Neural cell (in vitro differentiated cells): ENCODE measurements around the gene SIGLEC5. TPM values are rescaled to one million over a fixed set of nuclear protein-coding genes. Genes with fewer than 3 reads are reported as not detected.

ENCODE experiments used
- H2AFZ ChIP-seq: fragments of 200-600, 300-800 bp; sonication (generic), shearing (Covaris generic); 2 replicates; pipeline ENCODE4 v1.6.0; 2014; ENCODE audit warnings: low read depth, mild to moderate bottlenecking, antibody characterized with exemption, low read length, moderate library complexity
- H3F3A ChIP-seq: fragments of 200-600 bp; shearing (Covaris generic); 2 replicates; pipeline ENCODE4 v1.6.1; 2016; ENCODE audit warnings: mild to moderate bottlenecking, moderate library complexity, mixed read lengths, antibody characterized with exemption, low read length; ENCODE audit not compliant: insufficient read depth, poor library complexity, severe bottlenecking
- H3K27ac ChIP-seq: fragments of 200-600, 300-800 bp; sonication (generic), shearing (Covaris generic); 2 replicates; pipeline ENCODE4 v1.5.1; 2014; ENCODE audit warnings: mild to moderate bottlenecking, low read length, moderate library complexity
- H3K27me3 ChIP-seq: fragments of 300-800, 200-600 bp; sonication (generic), shearing (Covaris generic); 2 replicates; pipeline ENCODE4 v1.6.0; 2014; ENCODE audit warnings: mild to moderate bottlenecking, low read depth, low read length, moderate library complexity; ENCODE audit not compliant: insufficient read depth
- H3K36me3 ChIP-seq: fragments of 300-800, 200-600 bp; sonication (generic), shearing (Covaris generic); 2 replicates; pipeline ENCODE4 v1.5.1; 2014; ENCODE audit warnings: mild to moderate bottlenecking, antibody characterized with exemption, low read length, moderate library complexity; ENCODE audit not compliant: insufficient read depth
- H3K4me2 ChIP-seq: fragments of 300-800, 200-600 bp; sonication (generic), shearing (Covaris generic); 2 replicates; pipeline ENCODE4 v1.6.0; 2014; ENCODE audit warnings: mild to moderate bottlenecking, low read length
- H3K4me3 ChIP-seq: fragments of 300-800, 200-600 bp; sonication (generic), shearing (Covaris generic); 2 replicates; pipeline ENCODE4 v1.5.1; 2014; ENCODE audit warnings: mild to moderate bottlenecking, low read length, moderate library complexity
- H3K79me2 ChIP-seq: fragments of 200-600 bp; shearing (Covaris generic); replicated peaks from 2 replicates; pipeline ENCODE4 v1.6.0; 2014; ENCODE audit warnings: mild to moderate bottlenecking, low read length, moderate library complexity; ENCODE audit not compliant: insufficient read depth
- H3K9ac ChIP-seq: fragments of 300-800, 200-600 bp; sonication (generic), shearing (Covaris generic); 2 replicates; pipeline ENCODE4 v1.6.1; 2016; ENCODE audit warnings: mild to moderate bottlenecking, low read length, mixed read lengths
- H3K9me2 ChIP-seq: fragments of 200-600 bp; shearing (Covaris generic); 2 replicates; pipeline ENCODE4 v1.6.1; 2016; ENCODE audit warnings: mild to moderate bottlenecking, low read length, mixed read lengths; ENCODE audit not compliant: insufficient read depth
- H3K9me3 ChIP-seq: fragments of 200-600, 300-800 bp; sonication (generic), shearing (Covaris generic); 2 replicates; pipeline ENCODE4 v1.6.1; 2016; ENCODE audit warnings: mild to moderate bottlenecking, mixed run types, low read length, moderate library complexity, mixed read lengths
- H4K20me1 ChIP-seq: fragments of 200-600 bp; shearing (Covaris generic); 2 replicates; pipeline ENCODE4 v1.6.1; 2016; ENCODE audit warnings: mild to moderate bottlenecking, mixed run types; ENCODE audit not compliant: insufficient read depth
- EP300 ChIP-seq: fragments of 450-650 bp; conservative IDR thresholded peaks from 2 replicates; pipeline ENCODE4 v1.6.1; 2014; ENCODE audit warnings: antibody characterized with exemption, mild to moderate bottlenecking, moderate library complexity; ENCODE audit not compliant: poor library complexity, severe bottlenecking
- EZH2 ChIP-seq: fragments of 200-600, 300-800 bp; shearing (Covaris generic), sonication (generic); IDR thresholded peaks from 2 replicates; pipeline ENCODE4 v1.6.1; 2014; ENCODE audit warnings: antibody characterized with exemption, low read length, borderline replicate concordance, mild to moderate bottlenecking; ENCODE audit not compliant: insufficient read depth, poor library complexity, severe bottlenecking
- MXI1 ChIP-seq: fragments of 450-650 bp; conservative IDR thresholded peaks from 2 replicates; pipeline ENCODE4 v1.6.1; 2014; ENCODE audit warnings: antibody characterized with exemption, mild to moderate bottlenecking; ENCODE audit not compliant: poor library complexity, severe bottlenecking
- POLR2AphosphoS5 ChIP-seq: IDR thresholded peaks from 2 replicates; pipeline ENCODE4 v1.6.1; 2012
- RAD21 ChIP-seq: fragments of 450-650 bp; conservative IDR thresholded peaks from 2 replicates; pipeline ENCODE4 v1.6.1; 2014; ENCODE audit warnings: antibody characterized with exemption, mild to moderate bottlenecking, moderate library complexity
- SMC3 ChIP-seq: fragments of 450-650 bp; conservative IDR thresholded peaks from 2 replicates; pipeline ENCODE4 v1.6.1; 2014; ENCODE audit warnings: antibody characterized with exemption, mild to moderate bottlenecking, moderate library complexity; ENCODE audit not compliant: poor library complexity
- TAF1 ChIP-seq: IDR thresholded peaks from 2 replicates; pipeline ENCODE4 v1.6.1; 2012; ENCODE audit warnings: low read depth
- polyA plus RNA-seq: library from polyadenylated mRNA; depleted of rRNA; stranded (reverse); fragments of >200 nt; gene quantifications from 2 replicates; pipeline ENCODE4 v1.2.3, GENCODE V29; 2014
- TF ChIP-seq, protein P1 (sequence below): fragments of 450-650 bp; IDR thresholded peaks from 2 replicates; pipeline ENCODE4 v1.5.1; 2014; ENCODE audit warnings: antibody characterized with exemption, mild to moderate bottlenecking, moderate library complexity; ENCODE audit not compliant: poor library complexity, severe bottlenecking
- TF ChIP-seq, protein P2 (sequence below): IDR thresholded peaks from 2 replicates; pipeline ENCODE4 v1.6.1; 2012; ENCODE audit warnings: borderline replicate concordance

Gene SIGLEC5
- polyA plus RNA-seq, 1 donor from 2014 or later, result not detected

DNA sequence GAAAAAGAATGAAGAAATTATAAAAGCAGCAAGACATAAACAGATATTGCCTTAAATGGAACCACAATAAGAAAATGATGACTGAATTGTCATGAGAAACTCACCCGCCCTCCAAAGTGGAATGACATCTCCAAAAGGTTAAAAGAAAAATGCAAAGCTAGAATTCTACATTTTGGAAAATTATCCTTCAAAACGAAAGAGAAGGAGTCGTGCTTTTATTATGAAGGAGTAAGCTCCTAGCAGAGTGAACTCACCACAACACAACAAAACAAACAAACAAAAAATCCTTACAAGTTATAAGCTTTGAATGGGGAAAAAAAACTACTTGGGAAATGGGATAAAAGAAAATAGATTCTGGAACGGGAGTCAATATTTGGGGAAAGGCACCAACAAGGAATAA, 9.7 kb upstream of the SIGLEC5 start:
- Histone ChIP-seq H3K4me2 (no peak overlapping the region), H4K20me1 (no peaks in the 10 kb centered on the region), H3K36me3 (no peaks in the 10 kb centered on the region), H3K27ac (no peak overlapping the region), H2AFZ (no peak overlapping the region), H3F3A (no peaks in the 10 kb centered on the region), H3K79me2 (no peaks in the 10 kb centered on the region), H3K9ac (no peak overlapping the region), H3K9me3 (no peaks in the 10 kb centered on the region), H3K4me3 (no peak overlapping the region), H3K27me3 (no peaks in the 10 kb centered on the region), H3K9me2 (no peaks in the 10 kb centered on the region)
- TF ChIP-seq, protein P1, sequence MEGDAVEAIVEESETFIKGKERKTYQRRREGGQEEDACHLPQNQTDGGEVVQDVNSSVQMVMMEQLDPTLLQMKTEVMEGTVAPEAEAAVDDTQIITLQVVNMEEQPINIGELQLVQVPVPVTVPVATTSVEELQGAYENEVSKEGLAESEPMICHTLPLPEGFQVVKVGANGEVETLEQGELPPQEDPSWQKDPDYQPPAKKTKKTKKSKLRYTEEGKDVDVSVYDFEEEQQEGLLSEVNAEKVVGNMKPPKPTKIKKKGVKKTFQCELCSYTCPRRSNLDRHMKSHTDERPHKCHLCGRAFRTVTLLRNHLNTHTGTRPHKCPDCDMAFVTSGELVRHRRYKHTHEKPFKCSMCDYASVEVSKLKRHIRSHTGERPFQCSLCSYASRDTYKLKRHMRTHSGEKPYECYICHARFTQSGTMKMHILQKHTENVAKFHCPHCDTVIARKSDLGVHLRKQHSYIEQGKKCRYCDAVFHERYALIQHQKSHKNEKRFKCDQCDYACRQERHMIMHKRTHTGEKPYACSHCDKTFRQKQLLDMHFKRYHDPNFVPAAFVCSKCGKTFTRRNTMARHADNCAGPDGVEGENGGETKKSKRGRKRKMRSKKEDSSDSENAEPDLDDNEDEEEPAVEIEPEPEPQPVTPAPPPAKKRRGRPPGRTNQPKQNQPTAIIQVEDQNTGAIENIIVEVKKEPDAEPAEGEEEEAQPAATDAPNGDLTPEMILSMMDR, result no peak
- TF ChIP-seq EP300, result no peak
- TF ChIP-seq SMC3, result no peak

DNA sequence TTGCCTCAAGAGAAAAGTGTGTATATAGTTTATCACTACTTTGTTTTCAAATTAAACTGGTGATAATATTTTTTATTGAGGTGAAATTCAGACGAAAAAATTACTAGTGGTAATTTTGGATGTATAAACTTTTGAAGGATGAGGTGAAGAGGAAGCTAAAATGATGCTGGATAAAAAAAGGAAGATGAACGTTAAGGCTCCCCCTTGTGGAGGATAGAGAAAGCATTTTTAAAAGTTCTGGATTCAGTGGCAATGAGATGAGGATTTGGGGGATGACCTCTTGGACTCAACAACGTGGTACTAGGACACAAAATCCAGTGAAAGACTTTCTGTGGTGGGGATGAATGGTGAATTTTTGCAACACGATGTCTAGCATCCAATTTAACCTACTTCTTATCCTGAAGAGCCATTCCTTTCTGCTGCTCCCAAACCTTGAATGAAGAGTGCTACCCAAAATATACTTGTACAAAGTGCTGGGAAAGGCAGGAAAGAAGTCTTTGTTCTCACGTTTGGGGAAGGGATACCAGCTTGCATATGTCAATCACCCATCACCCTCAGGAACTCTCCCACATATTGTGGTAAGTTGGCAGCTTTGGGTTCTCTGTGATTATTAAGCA, 7.3 kb upstream of the SIGLEC5 start:
- no peaks in the 10 kb centered on the region for H3K9me3 ChIP-seq
- H3K9ac ChIP-seq, result no peak overlapping the region

DNA sequence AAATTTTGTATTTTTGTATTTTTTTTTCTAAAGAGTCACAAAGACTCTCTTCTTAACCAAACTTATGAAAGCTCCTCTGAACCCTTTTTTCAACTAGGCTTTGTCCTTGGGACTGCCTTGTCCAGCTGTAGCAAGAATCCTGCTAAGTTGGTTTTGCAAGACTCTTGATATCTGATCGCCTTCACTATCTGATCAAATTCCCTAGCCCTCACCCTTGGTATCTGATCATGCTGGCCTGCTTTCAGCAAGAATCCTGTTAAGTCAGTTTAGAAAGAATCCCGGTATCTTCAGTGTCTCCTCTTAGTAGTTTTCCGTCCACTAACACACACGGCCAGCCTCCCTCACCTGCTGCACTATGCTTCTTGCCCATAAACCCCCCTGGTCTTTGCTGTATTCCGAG, 1.9 kb upstream of the SIGLEC5 start:
- no peaks in the 10 kb centered on the region for H3K79me2 ChIP-seq
- no peaks in the 10 kb centered on the region for H3K36me3 ChIP-seq
- no peaks in the 10 kb centered on the region for H4K20me1 ChIP-seq
- no peaks in the 10 kb centered on the region for H3K27me3 ChIP-seq
- H3K4me3 ChIP-seq, result no peak overlapping the region
- H2AFZ ChIP-seq, result no peak overlapping the region
- H3K4me2 ChIP-seq, result no peak overlapping the region
- no peak overlapping the region for H3K9ac ChIP-seq
- no peak overlapping the region for H3K27ac ChIP-seq
- no peaks in the 10 kb centered on the region for H3K9me3 ChIP-seq
- TF ChIP-seq RAD21 (no peak), TAF1 (no peak), EP300 (no peak), MXI1 (no peak), SMC3 (no peak), POLR2AphosphoS5 (no peak), EZH2 (no peak)
- TF ChIP-seq, protein P2, sequence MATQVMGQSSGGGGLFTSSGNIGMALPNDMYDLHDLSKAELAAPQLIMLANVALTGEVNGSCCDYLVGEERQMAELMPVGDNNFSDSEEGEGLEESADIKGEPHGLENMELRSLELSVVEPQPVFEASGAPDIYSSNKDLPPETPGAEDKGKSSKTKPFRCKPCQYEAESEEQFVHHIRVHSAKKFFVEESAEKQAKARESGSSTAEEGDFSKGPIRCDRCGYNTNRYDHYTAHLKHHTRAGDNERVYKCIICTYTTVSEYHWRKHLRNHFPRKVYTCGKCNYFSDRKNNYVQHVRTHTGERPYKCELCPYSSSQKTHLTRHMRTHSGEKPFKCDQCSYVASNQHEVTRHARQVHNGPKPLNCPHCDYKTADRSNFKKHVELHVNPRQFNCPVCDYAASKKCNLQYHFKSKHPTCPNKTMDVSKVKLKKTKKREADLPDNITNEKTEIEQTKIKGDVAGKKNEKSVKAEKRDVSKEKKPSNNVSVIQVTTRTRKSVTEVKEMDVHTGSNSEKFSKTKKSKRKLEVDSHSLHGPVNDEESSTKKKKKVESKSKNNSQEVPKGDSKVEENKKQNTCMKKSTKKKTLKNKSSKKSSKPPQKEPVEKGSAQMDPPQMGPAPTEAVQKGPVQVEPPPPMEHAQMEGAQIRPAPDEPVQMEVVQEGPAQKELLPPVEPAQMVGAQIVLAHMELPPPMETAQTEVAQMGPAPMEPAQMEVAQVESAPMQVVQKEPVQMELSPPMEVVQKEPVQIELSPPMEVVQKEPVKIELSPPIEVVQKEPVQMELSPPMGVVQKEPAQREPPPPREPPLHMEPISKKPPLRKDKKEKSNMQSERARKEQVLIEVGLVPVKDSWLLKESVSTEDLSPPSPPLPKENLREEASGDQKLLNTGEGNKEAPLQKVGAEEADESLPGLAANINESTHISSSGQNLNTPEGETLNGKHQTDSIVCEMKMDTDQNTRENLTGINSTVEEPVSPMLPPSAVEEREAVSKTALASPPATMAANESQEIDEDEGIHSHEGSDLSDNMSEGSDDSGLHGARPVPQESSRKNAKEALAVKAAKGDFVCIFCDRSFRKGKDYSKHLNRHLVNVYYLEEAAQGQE, result no peak
- TF ChIP-seq, protein P1, result no peak
- no peaks in the 10 kb centered on the region for H3K9me2 ChIP-seq
- H3F3A ChIP-seq, result no peaks in the 10 kb centered on the region

More for the DNA sequence above, 7.3 kb upstream of the SIGLEC5 start:
- no peaks in the 10 kb centered on the region for H3K27me3 ChIP-seq
- no peak overlapping the region for H3K4me3 ChIP-seq
- H3K79me2 ChIP-seq, result no peaks in the 10 kb centered on the region
- H3K9me2 ChIP-seq, result no peaks in the 10 kb centered on the region
- no peaks in the 10 kb centered on the region for H3F3A ChIP-seq
- H4K20me1 ChIP-seq, result no peaks in the 10 kb centered on the region
- no peak overlapping the region for H3K4me2 ChIP-seq
- TF ChIP-seq, protein P1, result no peak
- TF ChIP-seq EP300, result no peak
- TF ChIP-seq TAF1, result no peak
- H3K36me3 ChIP-seq, result no peaks in the 10 kb centered on the region
- no peak overlapping the region for H2AFZ ChIP-seq
- no peak overlapping the region for H3K27ac ChIP-seq
